Ovary (tissue), 3 donors: ENCODE data around the gene SLC9A7.

Experiments
- CTCF ChIP-seq, 3 donors: fragments of 450-650 bp in 2 of 3; fragments of 200-600 bp in 1 of 3; IDR thresholded peaks; one replicate each; pipeline versions ENCODE4 v1.5.1 to v1.8.0; 2016 to 2022; ENCODE audit warnings: antibody characterized with exemption in 3 of 3, mild to moderate bottlenecking in 1 of 3
- POLR2A ChIP-seq: fragments of 450-650 bp; IDR thresholded peaks from one replicate; pipeline ENCODE4 v1.6.1; 2017; ENCODE audit warnings: antibody characterized with exemption, mild to moderate bottlenecking, moderate library complexity
- donor health status: DM: no; HTN: no; CAD: no.

- TF ChIP-seq CTCF (IDR thresholded peaks at IDR 0.05) (no peak), POLR2A (no peak)
Measured at GRCh38 chrX:46610070-46610658, 148.8 kb downstream of the SLC9A7 start.
